HuH-7 (cell line): ENCODE data around the gene LCE2A.
"Not testable (repeated sequence)": the region's sequence is repeated elsewhere in the genome, so short reads cannot be mapped to it uniquely, and the experiment has no call there.

Experiments used
- DNase-seq: peaks from one replicate; pipeline ENCODE4 v3.0.0; 2011; ENCODE audit warnings: low spot score

LCE2A gene, protein sequence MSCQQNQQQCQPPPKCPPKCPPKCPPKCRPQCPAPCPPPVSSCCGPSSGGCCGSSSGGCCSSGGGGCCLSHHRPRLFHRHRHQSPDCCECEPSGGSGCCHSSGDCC

DNA sequence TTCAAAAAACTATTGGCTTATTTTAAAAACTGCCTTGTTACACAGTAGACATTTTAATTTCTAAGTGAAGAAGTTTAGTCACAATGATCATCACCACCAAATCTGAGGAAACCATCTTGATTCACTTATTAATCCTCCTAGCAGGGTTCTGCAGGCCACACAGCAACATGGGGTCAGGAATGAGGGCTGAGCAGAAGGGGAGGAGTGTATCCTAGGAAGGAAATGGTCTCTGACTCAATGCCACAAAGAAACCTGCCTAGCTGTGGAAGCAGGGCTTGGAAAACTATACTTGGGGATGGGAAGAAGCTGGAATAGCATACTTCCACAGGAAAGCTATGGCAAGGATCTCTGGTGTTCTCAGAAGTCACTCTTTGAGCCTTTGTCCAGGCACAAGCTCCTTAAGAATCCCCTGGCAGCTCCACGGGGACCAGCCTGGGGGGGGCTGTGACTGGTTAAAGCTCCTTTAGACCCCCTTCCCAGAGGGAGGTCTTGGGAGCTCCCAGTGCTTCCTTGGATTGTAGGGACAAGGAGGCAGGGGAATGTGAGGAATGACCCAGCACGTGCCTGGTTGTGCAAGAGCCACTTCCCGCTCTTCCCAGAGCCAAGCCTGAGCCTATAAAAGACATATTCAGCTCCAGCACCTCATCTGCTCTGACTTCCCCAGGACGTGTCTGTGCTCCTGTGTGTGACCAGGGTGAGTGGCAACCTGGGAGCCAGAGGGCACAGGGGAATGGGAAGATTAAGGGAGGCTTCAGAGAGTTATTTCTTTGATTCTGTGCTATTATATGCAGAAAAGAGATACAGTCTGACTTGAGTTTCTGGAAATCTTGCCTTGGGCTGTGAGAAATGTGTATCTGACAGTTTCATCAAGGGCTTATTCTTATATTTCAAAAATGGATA lies at the start of gene LCE2A:
Gene LCE2A (plus strand): TSS at position 645 of the 900 bp plus-strand sequence. CDS start 557 bp downstream, outside the sequence.
- no peak for DNase-seq

DNA sequence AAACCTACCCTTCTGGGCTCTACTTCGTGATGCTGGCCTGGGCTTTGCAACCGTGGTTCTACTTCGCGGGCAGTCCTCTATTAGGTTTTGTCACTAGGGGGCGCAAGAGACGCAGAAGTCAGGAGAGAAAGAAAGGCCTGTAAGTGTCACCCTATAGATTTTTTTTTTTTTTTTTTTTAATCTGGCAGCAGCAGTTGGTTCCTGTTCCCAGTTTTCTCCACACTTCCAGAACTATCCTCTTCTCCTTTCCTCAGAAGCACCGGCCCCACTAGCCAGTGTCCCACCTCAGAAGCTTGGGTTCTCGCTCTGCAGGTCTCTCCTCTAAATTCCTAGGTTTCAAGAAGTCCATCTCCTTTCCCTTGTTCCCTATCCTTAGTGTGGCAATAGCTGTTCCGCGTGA lies 44.0 kb upstream of the LCE2A start:
- peak; percentile 49 for DNase-seq

DNA sequence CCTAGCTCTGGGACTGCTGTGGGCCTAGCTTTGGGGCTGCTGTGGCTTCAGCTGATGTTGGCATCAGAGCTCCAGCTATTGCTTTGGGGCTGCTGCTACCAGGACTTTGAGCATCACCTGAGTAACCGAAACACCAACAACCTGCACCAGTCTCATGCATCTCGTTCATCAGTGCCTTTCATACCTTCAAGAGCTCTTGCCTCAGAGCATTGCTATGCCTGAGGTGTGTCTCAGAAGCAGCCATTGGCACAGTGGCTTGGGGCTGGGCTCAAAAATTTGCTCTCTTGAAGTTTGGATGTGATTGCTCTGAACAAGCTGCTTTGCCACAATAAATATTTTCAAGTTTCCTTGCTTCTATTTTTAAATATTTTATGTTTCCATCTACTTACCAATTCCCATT lies 41.7 kb upstream of the LCE2A start:
- DNase-seq: no peak

DNA sequence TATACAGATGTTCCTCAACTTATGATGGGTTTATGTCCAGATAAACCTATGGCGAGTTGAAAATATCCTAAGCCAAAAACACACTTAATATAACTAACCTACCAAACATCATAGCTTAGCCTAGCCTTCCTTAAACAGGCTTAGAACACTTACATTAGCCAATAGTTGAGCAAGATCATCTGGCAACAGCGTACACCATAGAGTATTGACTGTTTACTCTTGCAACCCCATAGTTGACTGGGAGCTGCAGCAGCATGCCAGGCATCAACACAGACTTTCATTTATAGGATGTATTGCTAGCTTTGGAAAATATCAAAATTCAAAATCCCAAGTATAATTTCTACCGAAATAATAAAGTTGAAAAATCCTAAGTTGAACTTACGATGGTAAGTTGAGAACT lies 40.5 kb upstream of the LCE2A start:
- no peak for DNase-seq

DNA sequence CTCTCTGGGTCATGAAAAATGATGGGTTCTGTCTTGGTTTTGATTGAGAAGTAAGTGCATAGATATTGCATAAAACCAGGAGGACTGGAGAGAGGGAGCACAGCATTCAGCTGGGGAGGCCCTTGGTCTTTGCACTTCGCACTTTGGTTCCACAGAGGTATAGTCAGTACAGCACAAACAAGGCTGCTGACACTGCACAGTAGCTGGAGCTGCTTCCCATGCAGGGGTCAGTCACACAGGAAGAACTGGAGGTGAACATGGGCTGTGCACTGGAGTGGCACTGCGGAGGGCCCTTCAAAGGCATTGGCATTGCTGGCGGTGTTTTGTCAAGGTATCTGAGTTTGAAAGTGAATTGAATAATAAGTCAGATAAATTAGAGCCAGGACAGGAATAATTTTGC lies 39.5 kb upstream of the LCE2A start:
- DNase-seq: no peak

DNA sequence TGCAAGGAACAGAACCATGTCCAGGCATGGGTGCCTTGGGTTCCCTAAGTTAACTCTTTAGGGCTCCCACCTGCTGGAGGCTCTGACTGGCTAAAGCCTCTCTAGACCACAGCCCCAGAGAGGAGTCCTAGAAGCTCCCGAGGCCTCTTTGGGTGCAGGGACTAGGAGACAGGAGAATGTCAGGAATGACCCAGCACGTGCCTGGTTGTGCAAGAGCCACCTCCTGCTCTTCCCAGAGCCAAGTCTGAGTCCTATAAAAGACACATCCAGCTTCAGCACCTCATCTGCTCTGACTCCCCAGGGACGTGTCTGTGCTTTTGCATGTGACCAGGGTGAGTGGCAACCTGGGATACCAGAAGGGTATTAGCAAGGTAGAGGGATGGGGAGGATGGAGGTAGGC lies 35.0 kb upstream of the LCE2A start, which contains the start of gene LCE2D:
Gene LCE2D (plus strand): TSS at position 283 of the 400 bp plus-strand sequence. CDS start 726 bp downstream, outside the sequence.
- no peak for DNase-seq

DNA sequence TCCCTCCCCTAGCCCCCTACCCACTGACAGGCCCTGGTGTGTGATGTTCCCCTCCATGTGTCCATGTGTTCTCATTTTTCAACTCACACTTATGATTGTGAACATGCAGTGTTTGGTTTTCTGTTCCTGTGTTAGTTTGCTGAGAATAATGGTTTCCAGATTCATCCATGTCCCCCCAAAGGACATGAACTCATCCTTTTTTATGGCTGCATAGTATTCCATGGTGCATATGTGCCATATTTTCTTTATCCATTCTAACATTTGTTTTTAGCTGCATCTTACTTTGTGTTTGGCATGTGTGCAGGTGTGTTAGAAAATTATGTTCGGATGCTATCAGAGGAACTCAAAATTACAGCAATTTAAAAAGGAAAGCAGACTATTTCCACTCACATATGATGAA lies 32.0 kb upstream of the LCE2A start:
- not testable (repeated sequence) for DNase-seq

DNA sequence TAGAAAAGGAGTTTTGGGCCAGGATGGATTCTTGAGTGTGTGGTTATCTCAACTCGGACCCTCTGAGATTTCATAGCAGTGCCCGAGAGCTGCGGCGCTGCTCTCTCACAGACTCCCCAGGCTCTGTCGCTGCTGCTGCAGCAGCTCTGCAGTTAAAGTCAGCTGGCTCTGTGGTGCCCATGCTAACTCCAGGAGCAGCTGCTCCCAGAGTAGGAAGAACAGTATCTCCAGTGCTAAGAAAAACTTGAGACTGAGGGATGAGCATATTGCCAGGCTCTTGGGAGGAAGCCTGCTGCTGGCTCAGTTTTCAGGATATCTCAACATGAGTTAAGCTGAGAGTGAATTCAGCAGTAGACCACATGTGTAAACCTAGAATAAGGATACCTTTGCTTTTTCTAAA lies 30.5 kb upstream of the LCE2A start:
- no peak for DNase-seq

DNA sequence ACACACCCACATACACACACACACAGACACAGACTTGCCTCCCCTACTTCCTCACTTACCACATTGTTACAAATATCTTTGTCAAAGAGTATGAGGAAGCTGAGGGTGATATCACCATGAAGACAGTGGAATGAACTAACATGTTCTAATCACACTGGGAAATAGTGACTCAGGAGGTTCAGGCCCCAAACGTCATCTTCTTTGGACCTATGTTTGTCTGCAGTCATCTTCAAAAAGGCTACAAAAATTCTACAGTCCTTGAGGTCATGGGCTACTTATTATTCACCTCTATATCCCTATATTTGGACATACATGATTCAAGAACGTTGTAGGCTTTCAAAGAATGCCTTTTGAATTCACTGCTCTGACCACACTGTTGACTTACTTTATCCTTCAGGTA lies 25.1 kb upstream of the LCE2A start:
- DNase-seq: no peak

DNA sequence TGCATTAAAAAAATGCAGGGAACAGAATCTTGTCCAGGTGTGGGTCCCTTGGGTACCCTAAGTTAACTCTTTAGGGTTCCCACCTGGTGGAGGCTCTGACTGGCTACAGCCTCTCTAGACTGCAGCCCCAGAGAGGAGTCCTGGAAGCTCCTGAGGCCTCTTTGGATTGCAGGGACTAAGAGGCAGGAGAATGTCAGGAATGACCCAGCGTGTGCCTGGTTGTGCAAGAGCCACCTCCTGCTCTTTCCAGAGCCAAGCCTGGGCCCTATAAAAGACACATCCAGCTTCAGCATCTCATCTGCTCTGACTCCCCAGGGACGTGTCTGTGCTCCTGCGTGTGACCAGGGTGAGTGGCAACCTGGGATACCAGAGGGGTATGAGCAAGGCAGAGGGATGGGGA lies 23.2 kb upstream of the LCE2A start, which contains the start of gene LCE2C:
Gene LCE2C (plus strand): TSS at position 297 of the 400 bp plus-strand sequence. CDS start 737 bp downstream, outside the sequence.
- DNase-seq: not testable (repeated sequence)

DNA sequence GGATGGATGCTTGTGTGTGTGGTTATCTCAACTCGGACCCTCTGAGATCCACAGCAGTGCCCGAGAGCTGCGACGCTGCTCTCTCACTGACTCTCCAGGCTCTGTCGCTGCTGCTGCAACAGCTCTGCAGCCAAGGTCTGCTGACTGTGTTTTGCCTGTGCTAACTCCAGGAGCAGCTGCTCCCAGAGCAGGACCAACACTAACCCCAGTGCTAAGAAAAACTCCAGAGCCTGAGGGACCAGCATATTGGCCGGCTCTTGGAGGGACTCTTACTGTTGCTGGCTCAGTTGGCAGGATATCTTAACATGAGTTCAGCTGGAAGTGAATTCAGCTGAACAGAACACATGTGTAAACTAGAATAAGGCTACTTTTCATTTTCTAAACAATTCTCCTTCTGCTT lies 18.7 kb upstream of the LCE2A start:
- DNase-seq: no peak

DNA sequence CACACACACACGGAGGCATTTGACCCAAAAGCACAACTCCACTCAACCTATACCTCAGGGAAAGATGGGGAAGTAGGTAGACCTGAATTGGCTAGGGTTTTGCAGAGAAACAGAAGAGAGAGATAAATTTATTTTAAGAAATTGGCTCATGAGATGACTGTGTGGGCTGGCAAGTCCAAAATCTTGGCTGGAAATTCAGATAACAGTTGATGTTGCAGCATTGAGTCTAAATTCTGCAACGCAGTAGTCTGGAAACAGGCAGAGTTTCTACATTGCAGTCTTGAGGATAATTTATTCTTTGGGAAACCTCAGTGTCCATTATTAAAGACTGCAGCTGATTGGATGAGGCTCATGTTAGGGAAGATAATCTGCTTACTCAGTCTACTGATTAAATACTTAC lies 16.5 kb upstream of the LCE2A start:
- DNase-seq: no peak

DNA sequence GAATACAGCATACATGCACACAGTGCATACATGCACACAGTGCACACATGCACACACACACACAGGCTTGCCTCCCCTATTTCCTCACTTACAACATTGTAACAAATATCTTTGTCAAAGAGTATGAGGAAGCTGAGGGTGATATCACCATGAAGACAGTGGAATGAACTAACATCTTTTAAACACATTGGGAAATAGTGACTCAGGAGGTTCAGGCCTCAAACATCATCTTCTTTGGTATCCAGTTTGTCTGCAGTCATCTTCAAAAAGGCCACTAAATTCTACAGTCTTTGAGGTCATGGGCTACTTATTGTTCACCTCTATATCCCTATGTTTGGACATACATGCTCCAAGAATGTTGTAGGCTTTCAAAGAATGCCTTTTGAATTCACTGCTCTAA lies 14.3 kb upstream of the LCE2A start:
- no peak for DNase-seq

DNA sequence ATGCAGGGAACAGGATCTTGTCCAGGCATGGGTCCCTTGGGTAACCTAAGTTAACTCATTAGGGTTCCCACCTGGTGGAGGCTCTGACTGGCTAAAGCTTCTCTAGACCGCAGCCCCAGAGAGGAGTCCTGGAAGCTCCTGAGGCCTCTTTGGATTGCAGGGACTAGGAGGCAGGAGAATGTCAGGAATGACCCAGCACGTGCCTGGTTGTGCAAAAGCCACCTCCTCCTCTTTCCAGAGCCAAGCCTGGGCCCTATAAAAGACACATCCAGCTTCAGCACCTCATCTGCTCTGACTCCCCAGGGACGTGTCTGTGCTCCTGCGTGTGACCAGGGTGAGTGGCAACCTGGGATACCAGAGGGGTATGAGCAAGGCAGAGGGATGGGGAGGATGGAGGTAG lies 12.3 kb upstream of the LCE2A start, which contains the start of gene LCE2B:
Gene LCE2B (plus strand): TSS at position 301 of the 400 bp plus-strand sequence. CDS start 721 bp downstream, outside the sequence.
- not testable (repeated sequence) for DNase-seq

DNA sequence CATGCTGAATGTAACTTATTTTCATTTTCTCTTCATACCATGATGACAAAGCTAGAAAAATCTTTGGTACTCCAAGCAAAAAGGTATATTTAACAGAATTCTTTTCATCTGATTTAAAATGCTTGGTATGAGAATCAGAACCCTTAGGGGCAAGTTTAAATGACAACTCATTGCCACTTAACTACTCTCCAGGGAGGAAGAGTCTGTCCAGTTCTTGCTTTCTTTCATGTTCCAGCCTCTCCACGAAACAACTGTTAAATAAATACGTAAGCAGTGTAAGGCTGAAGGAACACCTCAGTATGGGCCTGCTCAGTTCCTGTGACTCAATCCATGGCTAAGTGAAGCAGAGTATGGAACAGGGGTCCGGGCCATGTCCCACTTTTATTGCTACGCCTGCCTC lies 1.6 kb downstream of the LCE2A start:
- no peak for DNase-seq

DNA sequence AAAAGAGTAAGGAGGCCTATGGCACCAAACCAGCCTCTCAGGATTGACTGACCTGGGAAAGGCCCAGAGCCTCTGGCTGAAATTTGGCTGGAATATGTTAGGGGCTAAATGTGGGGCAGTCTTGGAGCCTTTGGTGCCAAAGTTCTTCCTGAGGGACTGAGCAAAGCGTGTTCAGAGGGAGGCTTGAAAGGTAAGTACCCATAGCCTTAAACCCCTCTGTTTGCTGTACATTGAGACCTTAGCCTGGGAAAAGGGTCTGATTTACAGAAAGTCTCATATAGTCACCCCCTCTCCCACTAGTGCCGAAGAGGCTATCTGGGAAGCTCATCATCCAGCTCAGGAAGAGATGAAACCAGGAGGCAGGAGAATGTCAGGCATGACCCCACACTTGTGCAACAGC lies 9.7 kb downstream of the LCE2A start, which contains the start of gene LCE4A:
Gene LCE4A (plus strand): TSS at position 301 of the 400 bp plus-strand sequence. CDS start 916 bp downstream, outside the sequence.
- no peak for DNase-seq

DNA sequence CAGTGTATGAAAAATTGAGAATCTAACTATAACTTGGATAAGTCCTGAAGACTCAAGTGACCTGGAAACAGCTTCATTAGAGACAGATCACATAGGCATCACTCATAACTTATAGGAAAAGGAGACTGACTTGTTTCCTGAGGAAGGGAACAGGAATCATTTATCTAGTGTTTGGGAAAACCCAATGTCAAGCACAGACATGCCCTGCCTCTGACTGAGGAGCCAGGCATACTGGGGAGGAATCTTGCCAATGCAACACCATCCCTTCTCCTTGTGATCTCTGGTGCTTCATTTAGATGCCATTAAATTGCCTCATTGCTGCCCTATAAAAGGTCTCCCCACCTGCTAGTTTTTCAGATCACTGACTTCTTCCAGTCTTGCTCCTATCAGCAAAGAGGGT lies 20.1 kb downstream of the LCE2A start:
- no peak for DNase-seq

DNA sequence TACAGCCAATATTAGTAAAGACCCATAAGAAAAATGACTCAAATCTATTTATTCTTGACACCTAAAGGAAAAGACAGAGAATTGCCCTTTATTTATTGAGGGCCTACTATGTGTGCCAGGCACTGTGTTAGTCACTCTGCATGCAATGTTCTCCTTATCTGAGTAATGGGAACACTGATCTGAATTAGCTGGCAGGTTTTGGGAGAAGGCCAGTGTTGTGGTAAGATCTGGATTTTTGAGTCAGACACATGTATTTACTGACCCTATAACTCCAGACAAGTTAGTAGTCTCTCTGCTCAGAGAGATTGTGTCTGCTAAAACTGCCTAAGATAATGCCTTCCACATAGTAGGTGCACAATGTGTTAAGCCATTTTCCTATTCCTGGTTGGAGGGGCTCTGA lies 27.1 kb downstream of the LCE2A start:
- no peak for DNase-seq

DNA sequence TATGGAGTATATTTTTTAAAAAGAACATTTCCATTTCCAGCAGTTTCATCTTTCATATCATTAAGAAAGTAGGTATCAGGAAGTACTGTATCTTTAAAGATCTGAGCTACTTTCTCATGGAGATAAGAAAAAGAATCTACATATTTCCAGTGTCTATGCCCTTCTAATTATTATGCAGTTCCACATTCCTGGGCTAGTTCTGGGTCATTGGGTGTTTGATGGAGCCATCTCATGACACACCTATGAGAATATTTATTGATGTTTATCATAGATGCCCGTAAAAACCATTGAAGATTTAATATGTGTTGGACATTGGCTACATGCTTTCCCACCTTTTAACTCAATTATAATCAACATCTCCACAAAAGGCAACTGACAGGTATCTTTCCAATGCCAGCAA lies 30.8 kb downstream of the LCE2A start:
- DNase-seq: no peak

DNA sequence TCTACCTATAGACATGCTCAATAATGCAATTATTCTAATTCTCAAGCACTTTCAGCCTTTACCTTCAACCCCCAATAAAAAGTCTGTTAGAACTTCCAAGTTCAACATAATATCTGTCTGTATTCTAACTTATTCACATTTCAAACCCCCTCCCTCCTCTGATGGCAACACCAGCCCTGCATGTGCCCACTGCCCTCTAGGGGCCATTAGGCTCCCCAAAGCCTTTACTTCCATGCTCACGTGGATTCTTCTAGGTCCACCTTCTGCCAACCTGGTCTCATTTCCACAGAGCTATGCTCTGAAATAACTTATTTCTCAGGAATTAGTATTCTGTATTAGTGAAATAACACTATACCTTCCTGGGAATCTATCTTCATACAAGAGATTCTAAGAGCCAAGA lies 37.5 kb downstream of the LCE2A start:
- DNase-seq: peak; percentile 14

DNA sequence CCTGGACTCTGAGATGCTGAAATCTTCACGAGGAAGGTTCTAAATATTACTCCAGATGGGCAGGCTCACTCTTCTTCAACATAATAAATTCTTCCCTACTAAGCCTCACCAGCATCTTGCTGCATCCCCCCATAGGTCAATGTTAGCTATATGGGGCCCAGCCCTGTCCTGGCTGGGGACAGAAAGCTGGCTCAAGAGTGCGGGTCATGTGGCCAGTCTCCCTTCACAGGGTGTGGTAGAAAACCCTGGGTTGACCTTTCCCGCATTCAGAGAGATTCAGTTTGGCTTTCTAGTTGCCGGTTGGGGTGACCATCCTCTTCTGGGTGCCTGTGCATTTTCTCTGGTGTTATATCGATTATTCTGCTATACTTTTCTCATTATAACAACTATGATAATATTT lies 39.9 kb downstream of the LCE2A start:
- DNase-seq: no peak

DNA sequence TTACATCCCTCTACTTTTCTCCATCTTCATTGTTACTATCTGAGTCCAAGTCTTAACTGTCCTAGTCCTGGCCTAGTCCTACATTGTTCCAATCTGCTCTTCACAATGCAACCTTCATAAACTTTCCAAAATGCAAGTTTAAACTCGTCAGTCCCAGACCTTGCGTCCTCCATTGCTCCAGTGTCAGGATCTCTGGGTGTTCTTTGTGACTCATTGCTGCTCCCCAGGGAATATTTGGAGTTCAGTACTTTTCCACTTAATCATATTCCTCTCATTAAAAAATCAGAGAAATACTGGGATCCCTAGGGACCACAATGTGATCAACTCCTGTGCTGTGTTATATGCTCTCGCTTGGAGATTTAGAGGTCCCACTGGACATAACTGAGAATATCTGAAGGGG lies 41.7 kb downstream of the LCE2A start:
- DNase-seq: no peak

DNA sequence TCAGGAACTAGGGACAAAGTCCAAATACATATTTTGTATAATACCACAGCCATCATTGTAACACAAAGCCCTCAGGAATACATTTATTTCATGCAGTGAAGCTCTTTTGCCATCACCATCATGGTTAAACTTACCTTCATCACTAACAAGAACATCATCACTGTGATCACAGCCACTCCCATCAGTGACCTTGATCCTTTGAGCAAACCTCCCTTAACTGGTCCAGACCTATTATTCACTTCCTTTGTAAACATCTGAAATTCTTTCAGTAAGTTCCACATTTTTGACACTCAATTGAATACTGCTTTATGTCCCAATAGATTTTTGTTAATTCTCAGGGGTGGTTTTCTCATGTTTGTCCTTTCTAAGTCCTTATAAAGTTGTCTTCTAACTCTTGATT lies 43.5 kb downstream of the LCE2A start:
- no peak for DNase-seq
